Neuronal stem cell (in vitro differentiated cells): ENCODE results near the gene ARHGEF12.

Experiments used
- DNase-seq: peaks from one replicate; pipeline ENCODE4 v3.0.0-alpha.2; 2013; ENCODE audit warnings: low spot score
- H2AFZ ChIP-seq: one replicate; pipeline ENCODE4 v1.6.1; 2013; ENCODE audit warnings: mild to moderate bottlenecking, low read length, inconsistent platforms
- H2AK5ac ChIP-seq: 2 replicates; pipeline ENCODE4 v1.6.1; 2013; ENCODE audit warnings: low read depth, mild to moderate bottlenecking, inconsistent platforms, low read length, moderate library complexity, mixed read lengths
- H2BK120ac ChIP-seq: 2 replicates; pipeline ENCODE4 v1.6.1; 2013; ENCODE audit warnings: low read depth, mild to moderate bottlenecking, inconsistent platforms, low read length, moderate library complexity, mixed read lengths
- H2BK12ac ChIP-seq: one replicate; pipeline ENCODE4 v1.6.1; 2013; ENCODE audit warnings: low read length, inconsistent platforms
- H2BK15ac ChIP-seq: 2 replicates; pipeline ENCODE4 v1.6.1; 2013; ENCODE audit warnings: mild to moderate bottlenecking, low read length, inconsistent platforms, mixed read lengths
- H2BK5ac ChIP-seq: one replicate; pipeline ENCODE4 v1.6.1; 2013; ENCODE audit warnings: inconsistent platforms, mild to moderate bottlenecking, low read length, moderate library complexity
- H3K14ac ChIP-seq: one replicate; pipeline ENCODE4 v1.6.1; 2013; ENCODE audit warnings: low read length, inconsistent platforms
- H3K18ac ChIP-seq: 2 replicates; pipeline ENCODE4 v1.6.1; 2013; ENCODE audit warnings: low read length, inconsistent platforms
- H3K23ac ChIP-seq: 2 replicates; pipeline ENCODE4 v1.6.1; 2013; ENCODE audit warnings: low read depth, mild to moderate bottlenecking, mixed read lengths, low read length, inconsistent platforms; ENCODE audit not compliant: poor library complexity
- H3K27ac ChIP-seq: replicated peaks from 3 replicates; pipeline ENCODE4 v1.5.1; 2013; ENCODE audit warnings: low read length, inconsistent platforms
- H3K27me3 ChIP-seq, 3 experiments: 2 replicates each; pipeline ENCODE4 v1.6.1; 2013; ENCODE audit warnings: low read length in 3 of 3, mild to moderate bottlenecking in 2 of 3, inconsistent platforms in 1 of 3, low read depth in 1 of 3, mixed read lengths in 1 of 3, moderate library complexity in 1 of 3; ENCODE audit not compliant: control insufficient read depth in 3 of 3, insufficient read depth in 3 of 3
- H3K36me3 ChIP-seq, 2 donors: replicated peaks in 1 of 2; 2 replicates each; pipeline ENCODE4 v1.6.1; 2013; ENCODE audit warnings: low read length in 2 of 2; ENCODE audit not compliant: control insufficient read depth in 2 of 2, insufficient read depth in 2 of 2
- H3K4ac ChIP-seq: 2 replicates; pipeline ENCODE4 v1.6.1; 2013; ENCODE audit warnings: inconsistent platforms, mild to moderate bottlenecking, low read length, moderate library complexity
- H3K4me1 ChIP-seq, 2 donors: 1 replicate in 1 of 2; 2 replicates in 1 of 2; pipeline ENCODE4 v1.6.1; 2013; ENCODE audit warnings: low read length in 2 of 2, low read depth in 1 of 2; ENCODE audit not compliant: control insufficient read depth in 2 of 2, insufficient read depth in 1 of 2
- H3K4me2 ChIP-seq: one replicate; pipeline ENCODE4 v1.6.1; 2013; ENCODE audit warnings: mild to moderate bottlenecking, low read length, inconsistent platforms; ENCODE audit not compliant: insufficient read depth, poor library complexity, severe bottlenecking
- H3K4me3 ChIP-seq, 2 donors: 2 replicates each; pipeline ENCODE4 v1.5.1; 2013; ENCODE audit warnings: low read length in 2 of 2, mild to moderate bottlenecking in 2 of 2, inconsistent platforms in 1 of 2, moderate library complexity in 1 of 2
- H3K79me1 ChIP-seq: one replicate; pipeline ENCODE4 v1.6.1; 2013; ENCODE audit warnings: low read depth, mild to moderate bottlenecking, inconsistent platforms, low read length, moderate library complexity
- H3K9ac ChIP-seq: one replicate; pipeline ENCODE4 v1.6.1; 2013; ENCODE audit warnings: mild to moderate bottlenecking, low read depth, low read length, inconsistent platforms; ENCODE audit not compliant: poor library complexity
- H3K9me3 ChIP-seq, 2 donors: replicated peaks in 1 of 2; 2 replicates each; pipeline versions ENCODE3 to v1.6.1; 2013; ENCODE audit warnings: low read length in 2 of 2, mild to moderate bottlenecking in 2 of 2, inconsistent platforms in 1 of 2, low read depth in 1 of 2, mixed read lengths in 1 of 2, moderate library complexity in 1 of 2; ENCODE audit not compliant: control insufficient read depth in 2 of 2, insufficient read depth in 1 of 2
- H4K8ac ChIP-seq: one replicate; pipeline ENCODE4 v1.6.1; 2013; ENCODE audit warnings: low read depth, mild to moderate bottlenecking, inconsistent platforms, low read length, moderate library complexity
- H4K91ac ChIP-seq: one replicate; pipeline ENCODE4 v1.6.1; 2013; ENCODE audit warnings: low read length, low read depth, mild to moderate bottlenecking, inconsistent platforms; ENCODE audit not compliant: poor library complexity
- WGBS, 2 donors: extraction: QIAGEN DNeasy Blood & Tissue Kit; methylation state at CpG; one replicate each; pipeline ENCODE4 v1.1.7; 2013; ENCODE audit warnings: missing lambda C conversion rate in 2 of 2, mixed read lengths in 1 of 2; ENCODE audit not compliant: insufficient read length in 2 of 2, insufficient replicate concordance in 1 of 2; ENCODE audit errors: extremely low coverage in 2 of 2; 5-methylcytosine and 5-hydroxymethylcytosine counted together

ARHGEF12 gene

DNA sequence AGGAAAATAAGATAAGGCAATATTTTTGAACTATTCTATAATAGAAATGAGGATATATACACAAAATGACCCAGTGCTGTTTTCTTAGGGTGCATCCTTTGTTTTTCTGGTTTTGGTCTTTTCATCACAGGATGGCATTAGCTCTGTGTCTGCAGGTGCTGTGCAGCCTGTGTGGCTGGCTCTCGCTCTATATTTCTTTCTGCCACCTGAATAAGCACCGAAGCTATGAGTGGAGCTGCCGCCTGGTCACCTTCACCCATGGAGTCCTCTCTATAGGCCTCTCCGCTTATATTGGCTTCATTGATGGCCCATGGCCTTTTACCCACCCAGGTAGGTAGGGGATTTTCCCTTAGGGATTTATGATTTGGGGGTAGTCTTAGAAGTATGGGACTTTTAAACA is 8.9 kb upstream of the ARHGEF12 start:
- Histone ChIP-seq H2BK120ac (no peak overlapping the region), H3K36me3 (peaks cover 8 to 39% of the 10 kb centered on the region in 2 donors), H3K9ac (no peak overlapping the region), H2AFZ (no peak overlapping the region), H3K27me3 (peaks cover 0 to 5% (median 0%) of the 10 kb centered on the region in 3 experiments), H3K9me3 (no peaks in the 10 kb centered on the region), H2BK15ac (no peak overlapping the region), H3K14ac (no peak overlapping the region), H3K79me1 (no peaks in the 10 kb centered on the region), H3K23ac (no peak overlapping the region), H4K91ac (no peak overlapping the region), H4K8ac (no peak overlapping the region), H3K4me1 (peaks cover 0 to 7% of the 10 kb centered on the region in 2 donors), H3K4me3 (no peak overlapping the region), H2AK5ac (no peak overlapping the region), H2BK5ac (no peak overlapping the region), H3K4me2 (no peak overlapping the region), H3K27ac (no peak overlapping the region), H3K4ac (no peak overlapping the region), H3K18ac (no peak overlapping the region), H2BK12ac (no peak overlapping the region)
- no peak for DNase-seq
- WGBS, 2 donors, result no CpG with 5 or more reads among the region's 4 CpGs

DNA sequence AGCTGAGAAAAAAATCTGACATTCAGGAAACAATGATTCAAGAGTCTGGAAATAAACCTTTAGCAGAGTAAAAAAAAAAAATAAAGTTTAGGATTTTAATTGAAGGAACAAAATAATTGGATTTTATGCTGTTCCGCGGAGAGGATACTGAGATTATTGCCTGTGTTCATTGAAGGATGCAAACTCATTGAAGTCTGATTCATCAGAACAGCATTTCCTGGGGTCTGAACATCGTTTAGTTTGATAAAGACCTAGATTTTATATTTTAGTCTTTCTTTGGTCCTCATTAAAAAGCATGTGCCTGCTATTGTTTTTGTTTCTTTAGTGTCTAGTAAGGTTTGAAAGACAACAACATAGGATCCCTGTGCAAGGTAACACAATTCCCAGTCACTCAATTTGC is 6.7 kb upstream of the ARHGEF12 start:
- peaks cover 0 to 7% of the 10 kb centered on the region in 2 donors for H3K4me1 ChIP-seq
- no peaks in the 10 kb centered on the region for H3K79me1 ChIP-seq
- no peak overlapping the region for H2AK5ac ChIP-seq
- no peak overlapping the region for H3K14ac ChIP-seq
- H4K91ac ChIP-seq, result no peak overlapping the region
- no CpG with 5 or more reads among the region's 3 CpGs for WGBS, 2 donors
- no peak overlapping the region for H3K9ac ChIP-seq
- H3K4me2 ChIP-seq, result no peak overlapping the region
- no peak overlapping the region for H2BK5ac ChIP-seq
- H3K18ac ChIP-seq, result no peak overlapping the region
- no peak overlapping the region for H3K23ac ChIP-seq
- no peak overlapping the region for H2BK12ac ChIP-seq
- no peak overlapping the region for H2BK120ac ChIP-seq
- no peak overlapping the region for H3K4ac ChIP-seq
- H3K4me3 ChIP-seq, result no peak overlapping the region
- H3K36me3 ChIP-seq, result peaks cover 8 to 40% of the 10 kb centered on the region in 2 donors
- no peak overlapping the region for H2AFZ ChIP-seq
- H3K9me3 ChIP-seq, result no peaks in the 10 kb centered on the region
- no peak for DNase-seq
- H3K27me3 ChIP-seq, result no peaks in the 10 kb centered on the region
- H4K8ac ChIP-seq, result no peak overlapping the region
- H2BK15ac ChIP-seq, result no peak overlapping the region
- no peak overlapping the region for H3K27ac ChIP-seq

DNA sequence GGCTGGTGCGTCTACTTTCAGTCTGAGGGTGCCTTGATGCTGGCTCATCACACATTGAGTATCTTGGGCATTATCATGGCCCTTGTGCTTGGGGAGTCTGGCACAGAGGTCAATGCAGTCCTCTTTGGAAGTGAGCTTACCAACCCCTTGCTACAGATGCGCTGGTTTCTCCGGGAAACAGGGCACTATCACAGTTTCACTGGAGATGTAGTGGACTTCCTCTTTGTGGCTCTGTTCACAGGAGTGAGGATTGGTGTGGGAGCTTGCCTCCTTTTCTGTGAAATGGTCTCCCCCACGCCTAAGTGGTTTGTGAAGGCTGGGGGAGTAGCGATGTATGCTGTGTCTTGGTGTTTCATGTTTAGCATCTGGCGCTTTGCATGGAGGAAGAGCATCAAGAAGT is 6.2 kb upstream of the ARHGEF12 start:
- H2AK5ac ChIP-seq, result no peak overlapping the region
- H3K18ac ChIP-seq, result no peak overlapping the region
- H3K4me1 ChIP-seq, result peaks cover under 1 to 7% of the 10 kb centered on the region in 2 donors
- no peak overlapping the region for H2BK5ac ChIP-seq
- no peak overlapping the region for H3K9ac ChIP-seq
- H3K79me1 ChIP-seq, result no peaks in the 10 kb centered on the region
- no peak overlapping the region for H2AFZ ChIP-seq
- no peak for DNase-seq
- H3K14ac ChIP-seq, result no peak overlapping the region
- no peak overlapping the region for H3K27ac ChIP-seq
- no peaks in the 10 kb centered on the region for H3K9me3 ChIP-seq
- H2BK120ac ChIP-seq, result no peak overlapping the region
- no peak overlapping the region for H3K23ac ChIP-seq
- WGBS, 2 donors, result no CpG with 5 or more reads among the region's 6 CpGs
- H4K91ac ChIP-seq, result no peak overlapping the region
- no peaks in the 10 kb centered on the region for H3K27me3 ChIP-seq
- no peak overlapping the region for H4K8ac ChIP-seq
- no peak overlapping the region for H3K4me2 ChIP-seq
- peaks cover 8 to 40% of the 10 kb centered on the region in 2 donors for H3K36me3 ChIP-seq
- H2BK15ac ChIP-seq, result no peak overlapping the region
- no peak overlapping the region for H2BK12ac ChIP-seq
- no peak overlapping the region for H3K4me3 ChIP-seq
- H3K4ac ChIP-seq, result no peak overlapping the region

DNA sequence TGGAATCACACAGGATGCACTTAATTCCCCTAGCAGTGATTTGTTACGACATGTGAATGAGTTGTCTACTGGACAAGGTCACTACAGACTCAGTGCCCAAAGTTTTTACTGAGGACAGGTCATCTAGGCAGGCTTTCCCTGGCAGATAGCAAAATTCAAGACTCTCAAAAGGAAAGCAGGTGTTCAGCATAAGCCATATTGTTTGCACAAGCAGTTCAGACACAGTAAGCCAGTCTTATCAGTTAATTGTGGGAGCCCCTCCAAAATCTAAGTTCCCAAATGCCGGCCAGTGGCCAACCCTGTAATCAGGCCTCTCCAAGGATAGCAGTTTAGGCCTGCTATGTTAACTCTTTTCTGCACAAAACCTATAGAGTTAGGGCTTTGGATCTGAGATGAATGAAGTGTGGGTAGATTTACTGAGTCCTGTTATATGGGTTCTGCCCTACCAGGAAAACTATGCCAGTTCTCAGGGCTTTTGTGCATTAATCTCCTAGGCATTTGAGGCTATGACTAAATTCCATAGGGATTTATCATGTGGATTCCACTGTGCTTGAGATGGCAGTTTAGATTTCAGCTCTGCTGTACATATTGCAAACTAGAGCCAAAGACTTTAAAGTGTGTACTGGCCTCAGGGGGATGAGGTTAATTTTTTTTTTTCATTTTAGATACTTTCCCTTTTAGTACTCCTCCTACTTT is 4.8 kb upstream of the ARHGEF12 start:
- H3K79me1 ChIP-seq, result no peaks in the 10 kb centered on the region
- peaks cover 8 to 40% of the 10 kb centered on the region in 2 donors for H3K36me3 ChIP-seq

More for the DNA sequence above, 4.8 kb upstream of the ARHGEF12 start:
- Histone ChIP-seq H3K4me1 (peaks cover 2 to 3% of the 10 kb centered on the region in 2 donors), H3K23ac (no peak overlapping the region), H3K4ac (no peak overlapping the region), H2AFZ (no peak overlapping the region), H2BK120ac (no peak overlapping the region), H3K9ac (no peak overlapping the region), H3K4me3 (no peak overlapping the region), H3K4me2 (no peak overlapping the region), H3K27me3 (no peaks in the 10 kb centered on the region), H3K14ac (no peak overlapping the region), H2BK12ac (no peak overlapping the region), H4K8ac (no peak overlapping the region), H2BK5ac (no peak overlapping the region), H3K9me3 (no peaks in the 10 kb centered on the region), H4K91ac (no peak overlapping the region), H3K27ac (no peak overlapping the region), H2AK5ac (no peak overlapping the region), H3K18ac (no peak overlapping the region), H2BK15ac (no peak overlapping the region)
- WGBS, 2 donors, result no CpG with 5 or more reads among the region's 2 CpGs
- DNase-seq, result no peak
